Activated T-helper 1 cell treated with anti-CD3 and anti-CD28 coated beads, Interleukin-12 subunit alpha, Interleukin-12 subunit beta, Interleukin-2, Interleukin-4 antibody, amounts not matched to agents 30 ng/mL and 10 ng/mL and 1 ng/mL, durations not matched to agents 14 hours and 24 hours and 36 hours (primary cell): ENCODE results near the gene SELENOS. TPM values are rescaled to one million over a fixed set of nuclear protein-coding genes. Genes with fewer than 3 reads are reported as not detected.

ENCODE experiments used
- DNase-seq: peaks from one replicate; pipeline ENCODE4 v3.0.0; 2021; ENCODE audit warnings: low spot score
- H3K27ac Mint-ChIP-seq: one replicate; pipeline ENCODE4 v1.8.0; 2021; ENCODE audit warnings: mild to moderate bottlenecking, mixed read lengths
- H3K27me3 Mint-ChIP-seq: one replicate; pipeline ENCODE4 v1.8.0; 2022; ENCODE audit warnings: mild to moderate bottlenecking, moderate library complexity, mixed read lengths; ENCODE audit not compliant: insufficient read depth
- H3K36me3 Mint-ChIP-seq: one replicate; pipeline ENCODE4 v1.8.0; 2021; ENCODE audit warnings: low read depth, mixed read lengths
- H3K4me1 Mint-ChIP-seq: one replicate; pipeline ENCODE4 v1.8.0; 2021; ENCODE audit warnings: low read depth, mixed read lengths
- H3K4me3 Mint-ChIP-seq: one replicate; pipeline ENCODE4 v1.8.0; 2021; ENCODE audit warnings: mild to moderate bottlenecking, moderate library complexity, mixed read lengths
- H3K9me3 Mint-ChIP-seq: one replicate; pipeline ENCODE4 v1.8.0; 2021; ENCODE audit warnings: mixed read lengths
- intact Hi-C: fragments of 100-400 bp; cut with micrococcal nuclease; formaldehyde crosslinking; loops from one replicate; pipeline ENCODE4 v1.15.1; 2024
- total RNA-seq: library from RNA; stranded (reverse); gene quantifications from 2 replicates; pipeline ENCODE4 v1.2.3, GENCODE V29; 2022

The SELENOS gene
- total RNA-seq, 1 donor from 2014 or later: 47.4 TPM

GRCh38 chr15:101250873-101251829, 26.1 kb downstream of the SELENOS start:
- intact Hi-C loops: loop anchor here (1.0 to 2.0 kb wide), 3 partner anchors 9 to 92 kb away; no protein-coding TSS in a partner anchor
- no peaks in the 10 kb centered on the region for H3K27me3 Mint-ChIP-seq
- peak overlapping the region; percentile 86 for H3K27ac Mint-ChIP-seq
- H3K9me3 Mint-ChIP-seq: no peaks in the 10 kb centered on the region
- peaks cover 69% of the 10 kb centered on the region for H3K4me1 Mint-ChIP-seq
- H3K36me3 Mint-ChIP-seq: peaks cover 33% of the 10 kb centered on the region
- DNase-seq: no peak
- peak overlapping the region; percentile 88 for H3K4me3 Mint-ChIP-seq

DNA sequence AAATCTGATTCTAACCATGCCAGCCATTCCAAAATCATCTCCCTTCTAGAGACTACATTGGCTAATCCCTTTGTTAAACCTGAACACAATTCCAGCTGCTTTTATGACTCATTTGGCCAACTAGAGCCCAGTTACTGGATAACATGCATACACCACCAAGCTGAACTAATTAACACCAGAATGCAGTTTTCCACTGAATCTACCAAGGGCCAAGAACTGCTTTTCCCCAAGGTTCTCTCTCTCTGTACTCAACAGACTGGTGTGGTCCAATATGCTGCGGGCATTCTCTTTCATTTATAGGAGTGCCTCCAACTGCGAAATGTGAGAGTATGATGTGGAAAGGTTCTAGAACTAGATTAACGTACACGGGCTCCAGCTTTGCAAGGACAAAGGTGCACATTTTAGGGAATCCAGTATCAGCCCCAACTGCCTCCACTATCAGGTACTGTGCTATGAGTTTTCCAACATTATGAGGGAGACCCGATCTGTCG, 26.9 kb downstream of the SELENOS start:
- intact Hi-C loops: loop anchor here (1.0 to 2.0 kb wide), 3 partner anchors 8 to 92 kb away; no protein-coding TSS in a partner anchor
- H3K27ac Mint-ChIP-seq: peak overlapping the region; percentile 86
- H3K4me3 Mint-ChIP-seq: peak overlapping the region; percentile 88
- no peaks in the 10 kb centered on the region for H3K27me3 Mint-ChIP-seq
- H3K4me1 Mint-ChIP-seq: peaks cover 69% of the 10 kb centered on the region
- H3K36me3 Mint-ChIP-seq: peaks cover 40% of the 10 kb centered on the region
- no peaks in the 10 kb centered on the region for H3K9me3 Mint-ChIP-seq
- no peak for DNase-seq

DNA sequence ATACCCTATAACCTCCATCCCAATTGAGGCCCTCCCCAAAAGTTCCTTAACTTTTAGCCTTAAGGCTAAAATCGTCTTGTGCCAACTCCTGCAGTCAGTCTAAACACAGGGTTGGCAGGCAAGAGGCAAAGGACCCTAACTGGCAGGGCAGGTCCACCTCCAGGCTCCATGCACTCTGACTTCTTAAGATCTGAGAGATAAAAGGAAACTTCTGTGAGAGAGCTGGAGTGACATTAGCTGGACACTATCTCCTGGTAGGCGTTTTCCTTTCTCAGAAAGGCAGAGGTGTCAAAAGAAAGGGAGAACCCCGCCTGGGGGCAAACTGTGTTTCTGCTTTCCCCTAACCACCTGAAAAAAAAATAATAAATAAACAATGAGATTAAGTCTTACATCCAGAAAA, 29.0 kb downstream of the SELENOS start:
- DNase-seq: no peak
- intact Hi-C loops: loop anchor here (5.0 kb wide), 1 partner anchor 646 kb away; the partner anchor contains the start of genes ASB7 and LINS1
- H3K4me1 Mint-ChIP-seq: peaks cover 80% of the 10 kb centered on the region
- peaks cover 55% of the 10 kb centered on the region for H3K36me3 Mint-ChIP-seq
- H3K4me3 Mint-ChIP-seq: peak overlapping the region; percentile 88
- H3K9me3 Mint-ChIP-seq: no peaks in the 10 kb centered on the region
- peak overlapping the region; percentile 66 for H3K27ac Mint-ChIP-seq
- no peaks in the 10 kb centered on the region for H3K27me3 Mint-ChIP-seq

- H3K9me3 Mint-ChIP-seq: no peaks in the 10 kb centered on the region
- H3K27ac Mint-ChIP-seq: peak overlapping the region; percentile 42
- H3K4me3 Mint-ChIP-seq: peak overlapping the region; percentile 60
- no peak for DNase-seq
- intact Hi-C loops: loop anchor here (1.0 to 5.0 kb wide), 3 partner anchors 42 to 645 kb away; partner anchors contain the start of genes ASB7 and LINS1
- peaks cover 83% of the 10 kb centered on the region for H3K4me1 Mint-ChIP-seq
- H3K27me3 Mint-ChIP-seq: no peaks in the 10 kb centered on the region
- peaks cover 60% of the 10 kb centered on the region for H3K36me3 Mint-ChIP-seq
Measured at GRCh38 chr15:101246824-101247745, 30.2 kb downstream of the SELENOS start.

DNA sequence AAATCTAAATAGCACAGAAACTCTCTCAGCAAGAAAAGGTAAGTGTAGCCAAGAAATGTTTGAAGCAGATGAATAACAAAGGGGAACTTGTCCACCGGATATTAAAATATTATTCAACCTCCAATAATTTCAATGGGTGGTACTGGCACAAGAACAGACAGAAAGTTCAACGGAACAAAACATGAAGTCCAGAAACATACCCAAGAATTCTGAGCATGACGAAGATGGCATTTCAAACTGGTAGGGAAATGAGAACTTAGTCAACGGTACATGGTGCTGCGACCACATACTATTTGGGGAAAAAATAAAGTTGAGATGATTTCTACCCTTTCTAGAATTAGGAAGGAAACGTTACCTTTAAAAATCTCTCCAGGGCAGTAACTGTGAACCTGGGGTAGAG, 30.9 kb downstream of the SELENOS start:
- DNase-seq: no peak
- intact Hi-C loops: loop anchor here (5.0 kb wide), 1 partner anchor 644 kb away; the partner anchor contains the start of genes ASB7 and LINS1
- H3K36me3 Mint-ChIP-seq: peaks cover 62% of the 10 kb centered on the region

DNA sequence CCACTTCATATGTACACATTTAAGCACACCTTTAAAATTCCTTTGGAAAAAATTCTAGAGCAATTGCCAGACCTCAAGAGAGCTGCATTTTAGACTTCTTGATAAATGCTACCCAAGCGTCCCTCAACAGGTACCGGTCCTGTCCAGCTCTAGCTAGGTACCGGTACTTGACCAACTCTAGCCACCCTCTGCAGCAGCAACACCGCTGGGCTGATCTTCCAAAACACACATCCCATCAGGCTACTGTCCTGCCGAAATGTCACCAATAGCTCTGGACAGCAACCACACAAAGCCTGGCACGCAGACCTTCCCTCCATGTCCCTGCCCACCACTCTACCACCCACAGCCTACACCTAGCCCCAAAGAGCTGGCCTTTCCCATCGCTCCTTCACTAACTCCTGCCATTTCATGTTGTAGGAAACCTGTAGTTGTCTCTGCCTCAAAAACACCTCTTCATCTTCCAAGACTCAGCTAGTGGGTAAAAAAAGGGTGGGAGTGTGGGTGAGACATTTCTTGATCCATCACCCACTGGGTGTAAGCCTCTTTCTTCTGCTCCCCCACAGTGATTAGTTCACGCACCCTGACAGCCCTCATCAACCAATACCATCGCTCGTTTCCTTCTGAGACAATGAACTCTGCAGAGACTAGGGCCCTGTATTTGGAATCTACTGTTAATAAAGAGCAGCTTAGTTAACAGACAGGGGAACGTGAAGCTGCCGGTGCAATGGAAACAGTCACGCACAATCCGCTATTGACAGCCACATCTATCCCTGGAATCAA, 32.2 kb downstream of the SELENOS start:
- H3K4me3 Mint-ChIP-seq: peak overlapping the region; percentile 60
- H3K9me3 Mint-ChIP-seq: no peaks in the 10 kb centered on the region
- H3K27ac Mint-ChIP-seq: peak overlapping the region; percentile 42
- no peak for DNase-seq
- H3K36me3 Mint-ChIP-seq: peaks cover 56% of the 10 kb centered on the region
- intact Hi-C loops: loop anchor here (5.0 kb wide), 1 partner anchor 643 kb away; the partner anchor contains the start of genes ASB7 and LINS1
- H3K4me1 Mint-ChIP-seq: peaks cover 99% of the 10 kb centered on the region
- no peaks in the 10 kb centered on the region for H3K27me3 Mint-ChIP-seq

More for the DNA sequence above, 30.9 kb downstream of the SELENOS start:
- peak overlapping the region; percentile 60 for H3K4me3 Mint-ChIP-seq
- H3K27ac Mint-ChIP-seq: peak overlapping the region; percentile 42
- H3K27me3 Mint-ChIP-seq: no peaks in the 10 kb centered on the region
- H3K4me1 Mint-ChIP-seq: peaks cover 90% of the 10 kb centered on the region
- H3K9me3 Mint-ChIP-seq: no peaks in the 10 kb centered on the region

DNA sequence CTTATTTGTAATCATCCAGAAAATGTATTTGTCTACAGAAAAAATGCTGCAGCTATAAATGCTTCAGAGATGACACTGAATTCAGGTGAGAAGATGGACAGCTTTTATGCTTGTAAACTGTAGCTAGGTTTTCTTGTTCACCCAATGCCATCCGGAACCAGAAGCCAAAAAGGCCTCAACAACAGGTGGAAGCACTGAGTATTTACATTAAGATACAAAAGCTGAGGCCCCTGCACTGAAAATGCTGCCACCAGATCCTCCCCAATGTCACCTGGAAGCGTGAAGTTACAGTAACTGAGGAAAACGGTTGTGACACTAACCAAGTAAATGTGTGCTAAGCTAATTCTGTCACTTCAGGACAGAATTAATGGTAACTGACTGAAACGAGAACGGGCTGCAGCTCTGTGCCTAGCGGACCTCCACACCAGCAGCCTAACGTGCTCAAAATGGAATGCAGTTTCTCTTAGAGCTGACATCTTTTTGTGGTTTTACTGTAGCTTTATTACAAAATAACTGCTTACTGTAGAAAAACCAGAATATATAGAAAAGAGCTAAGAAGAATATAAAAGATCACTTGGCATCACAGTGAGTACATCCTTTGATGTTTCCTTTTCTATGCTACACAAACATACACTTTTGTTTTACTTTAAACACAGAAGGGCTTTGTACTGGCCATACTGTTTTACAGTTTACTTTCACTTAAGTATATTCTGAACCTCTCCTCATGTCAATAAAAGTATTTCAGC, 33.1 kb downstream of the SELENOS start:
- Mint-ChIP-seq H3K27me3 (no peaks in the 10 kb centered on the region), H3K4me1 (peaks cover 99% of the 10 kb centered on the region), H3K36me3 (peaks cover 55% of the 10 kb centered on the region), H3K27ac (peak overlapping the region; percentile 42), H3K9me3 (no peaks in the 10 kb centered on the region), H3K4me3 (peak overlapping the region; percentile 60)
- intact Hi-C loops: no loop called here
- DNase-seq: no peak

- peak overlapping the region; percentile 42 for H3K27ac Mint-ChIP-seq
- intact Hi-C loops: loop anchor here (2.0 kb wide), 1 partner anchor 37 kb away; no protein-coding TSS in a partner anchor
- no peak for DNase-seq
- no peaks in the 10 kb centered on the region for H3K9me3 Mint-ChIP-seq
- peaks cover 53% of the 10 kb centered on the region for H3K36me3 Mint-ChIP-seq
- peaks cover 99% of the 10 kb centered on the region for H3K4me1 Mint-ChIP-seq
- no peaks in the 10 kb centered on the region for H3K27me3 Mint-ChIP-seq
- H3K4me3 Mint-ChIP-seq: peak overlapping the region; percentile 60
Measured at GRCh38 chr15:101243420-101243819, 33.9 kb downstream of the SELENOS start.

DNA sequence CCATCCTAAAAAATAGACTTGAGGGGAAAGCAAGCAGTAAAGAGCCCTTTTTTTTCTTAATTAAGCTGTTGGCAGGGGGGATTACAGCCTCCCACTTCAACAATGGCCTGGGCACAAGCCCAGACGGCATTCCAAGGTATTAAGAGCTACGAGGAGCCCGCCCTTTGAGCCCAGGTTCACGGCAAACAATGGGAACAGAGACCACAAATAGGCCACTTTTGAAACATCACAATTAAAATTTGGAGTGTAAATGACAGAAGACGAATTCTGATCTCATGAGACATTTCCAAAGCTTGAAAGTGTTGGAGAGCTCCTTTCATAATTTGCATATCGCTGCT, 34.3 kb downstream of the SELENOS start:
- H3K36me3 Mint-ChIP-seq: peaks cover 50% of the 10 kb centered on the region

DNA sequence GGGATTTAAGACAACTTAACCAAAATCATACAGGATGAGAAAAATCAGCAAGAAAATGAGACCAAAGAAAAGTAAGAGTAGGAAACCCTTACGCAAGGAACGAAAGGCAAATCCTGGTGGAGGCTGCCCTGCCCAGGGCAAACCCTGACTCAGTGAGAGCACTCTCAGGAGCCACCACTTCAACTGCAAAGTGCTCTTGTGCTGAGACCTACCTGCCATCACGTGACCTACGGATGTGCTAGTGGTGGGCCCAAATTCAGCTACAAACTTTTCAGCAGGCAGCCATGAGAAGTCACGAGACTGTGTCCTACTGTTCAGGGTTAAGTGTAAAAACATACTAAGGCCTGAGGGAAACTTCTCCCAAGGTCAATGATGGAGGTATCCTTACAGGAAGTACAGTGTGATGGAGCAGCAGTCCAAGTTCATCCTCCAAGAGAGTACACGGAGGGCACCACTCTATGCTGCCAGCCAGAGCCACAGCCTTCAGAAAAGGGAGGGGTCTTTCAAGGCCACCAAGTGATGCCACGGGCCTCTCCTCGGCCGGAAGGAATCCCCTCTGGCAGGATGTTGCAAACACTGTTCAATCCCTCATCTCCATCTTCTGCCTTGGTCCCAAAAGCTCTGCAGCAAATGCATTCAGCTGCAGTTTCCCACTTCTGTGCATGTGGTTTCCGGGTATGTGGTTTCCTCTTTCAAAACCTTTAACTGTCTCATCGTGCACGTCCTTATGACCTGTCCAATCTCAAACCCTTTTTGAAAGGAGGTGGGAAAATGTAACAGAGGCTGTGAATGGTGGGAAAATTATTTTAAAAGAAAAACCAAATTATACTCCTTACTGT, 34.9 kb downstream of the SELENOS start:
- peak overlapping the region; percentile 60 for H3K4me3 Mint-ChIP-seq
- peaks cover 48% of the 10 kb centered on the region for H3K36me3 Mint-ChIP-seq
- no peaks in the 10 kb centered on the region for H3K9me3 Mint-ChIP-seq
- peaks cover 100% of the 10 kb centered on the region for H3K4me1 Mint-ChIP-seq
- peak; percentile 68 for DNase-seq
- H3K27ac Mint-ChIP-seq: peak overlapping the region; percentile 89
- no peaks in the 10 kb centered on the region for H3K27me3 Mint-ChIP-seq
- intact Hi-C loops: loop anchor here (1.0 to 2.0 kb wide), 2 partner anchors 8 to 36 kb away; no protein-coding TSS in a partner anchor

More for the DNA sequence above, 34.3 kb downstream of the SELENOS start:
- peak overlapping the region; percentile 89 for H3K27ac Mint-ChIP-seq
- DNase-seq: no peak
- H3K9me3 Mint-ChIP-seq: no peaks in the 10 kb centered on the region
- peaks cover 99% of the 10 kb centered on the region for H3K4me1 Mint-ChIP-seq
- peak overlapping the region; percentile 60 for H3K4me3 Mint-ChIP-seq
- H3K27me3 Mint-ChIP-seq: no peaks in the 10 kb centered on the region
- intact Hi-C loops: loop anchor here (1.0 to 2.0 kb wide), 2 partner anchors 7 to 36 kb away; no protein-coding TSS in a partner anchor
